Cardiac septum (tissue), 1 donor: Measurements from ENCODE around the gene ATP11C. TPM values are rescaled to one million over a fixed set of nuclear protein-coding genes. Genes with fewer than 3 reads are reported as not detected.
"Not testable (repeated sequence)": the region's sequence is repeated elsewhere in the genome, so short reads cannot be mapped to it uniquely, and the experiment has no call there.

Experiments
- DNase-seq: peaks from one replicate; pipeline ENCODE4 v3.0.0-alpha.2; 2020; ENCODE audit warnings: low spot score
- intact Hi-C: fragments of 100-400 bp; cut with DNase I; formaldehyde crosslinking; loops from one replicate; pipeline ENCODE4 v1.14.0; 2022
- total RNA-seq: library from RNA; stranded (reverse); fragmentation: NEBNext Ultra II Directional; extraction: Animal tissue kit (Norgen Biotek cat#: 25700); gene quantifications from one replicate; pipeline ENCODE4 v1.2.1, GENCODE V29; 2021
- donor health status: DM: no; HTN: no; CAD: no.

Gene ATP11C
- total RNA-seq, 1 donor from 2014 or later = 5.8 TPM

GRCh38 chrX:139762400-139763183 lies 170.3 kb downstream of the ATP11C start:
- no peak for DNase-seq
- intact Hi-C loops = no loop called here

GRCh38 chrX:139759637-139760036 lies 173.2 kb downstream of the ATP11C start:
- intact Hi-C loops = no loop called here
- DNase-seq = no peak

GRCh38 chrX:139758809-139759208 lies 174.0 kb downstream of the ATP11C start:
- intact Hi-C loops = no loop called here
- DNase-seq = no peak

GRCh38 chrX:139758250-139758649 lies 174.6 kb downstream of the ATP11C start:
- intact Hi-C loops = no loop called here
- no peak for DNase-seq

- no peak for DNase-seq
- intact Hi-C loops = no loop called here
These were observed 181.8 kb downstream of the ATP11C start for GRCh38 chrX:139751053-139751452.

- intact Hi-C loops = no loop called here
These were observed 182.5 kb downstream of the ATP11C start for GRCh38 chrX:139750390-139750789.

GRCh38 chrX:139739138-139739537 lies 193.7 kb downstream of the ATP11C start:
- intact Hi-C loops = no loop called here

More at GRCh38 chrX:139750390-139750789, 182.5 kb downstream of the ATP11C start:
- DNase-seq = no peak

GRCh38 chrX:139738581-139738980 lies 194.3 kb downstream of the ATP11C start:
- intact Hi-C loops = no loop called here
- DNase-seq = no peak

More at GRCh38 chrX:139739138-139739537, 193.7 kb downstream of the ATP11C start:
- no peak for DNase-seq

GRCh38 chrX:139736151-139736550 lies 196.7 kb downstream of the ATP11C start:
- intact Hi-C loops = no loop called here
- DNase-seq = no peak

- no peak for DNase-seq
- intact Hi-C loops = no loop called here
These were observed 197.9 kb downstream of the ATP11C start for GRCh38 chrX:139734996-139735395.

GRCh38 chrX:139725720-139726119 lies 207.1 kb downstream of the ATP11C start:
- no peak for DNase-seq
- intact Hi-C loops = no loop called here

GRCh38 chrX:139724626-139725025 lies 208.2 kb downstream of the ATP11C start:
- DNase-seq = no peak
- intact Hi-C loops = no loop called here

GRCh38 chrX:139720979-139721378 lies 211.9 kb downstream of the ATP11C start:
- DNase-seq = no peak
- intact Hi-C loops = no loop called here

GRCh38 chrX:139720136-139720535 lies 212.7 kb downstream of the ATP11C start:
- DNase-seq = no peak
- intact Hi-C loops = no loop called here

GRCh38 chrX:139708067-139708466 lies 224.8 kb downstream of the ATP11C start, which contains the start of gene MCF2:
TSS of gene MCF2 (minus strand) at chrX:139708167. CDS start at chrX:139651744, 56,423 bp downstream.
- DNase-seq = no peak
- intact Hi-C loops = no loop called here

GRCh38 chrX:139702658-139703057 lies 230.2 kb downstream of the ATP11C start:
- intact Hi-C loops = no loop called here

GRCh38 chrX:139692908-139693307 lies 239.9 kb downstream of the ATP11C start:
- intact Hi-C loops = no loop called here
- no peak for DNase-seq

More at GRCh38 chrX:139702658-139703057, 230.2 kb downstream of the ATP11C start:
- DNase-seq = no peak

GRCh38 chrX:139692506-139692849 lies 240.4 kb downstream of the ATP11C start:
- DNase-seq = no peak
- intact Hi-C loops = no loop called here

GRCh38 chrX:139691843-139692505 lies 240.9 kb downstream of the ATP11C start:
- DNase-seq = no peak
- intact Hi-C loops = no loop called here

GRCh38 chrX:139691493-139691842 lies 241.4 kb downstream of the ATP11C start:
- intact Hi-C loops = no loop called here
- DNase-seq = no peak

GRCh38 chrX:139685175-139685574 lies 247.7 kb downstream of the ATP11C start:
- DNase-seq, intact Hi-C loops: not testable (repeated sequence)
